ENCODE data around the gene CHFR.
"Not testable (repeated sequence)": the region's sequence is repeated elsewhere in the genome, so short reads cannot be mapped to it uniquely, and the experiment has no call there.

The CHFR gene

GRCh38 chr12:132814232-132814631 is 73.2 kb downstream of the CHFR start:
- no peak for TF ChIP-seq CTCF (conservative IDR thresholded peaks at IDR 0.05; ENCODE audit: low read length)
- DNase-seq (ENCODE audit: low read depth) = no peak
- no peak overlapping the region for H3K4me3 ChIP-seq (ENCODE audit: low read length)

GRCh38 chr12:132813443-132813842 is 74.0 kb downstream of the CHFR start:
- TF ChIP-seq CTCF (conservative IDR thresholded peaks at IDR 0.05; ENCODE audit: low read length) = no peak
- no peak overlapping the region for H3K4me3 ChIP-seq (ENCODE audit: low read length)

GRCh38 chr12:132812631-132813305 is 74.6 kb downstream of the CHFR start:
- no peak for TF ChIP-seq CTCF (conservative IDR thresholded peaks at IDR 0.05; ENCODE audit: low read length)
- H3K4me3 ChIP-seq (ENCODE audit: low read length) = no peak overlapping the region
- peak; percentile 34 for DNase-seq (ENCODE audit: low read depth)

More at GRCh38 chr12:132813443-132813842, 74.0 kb downstream of the CHFR start:
- no peak for DNase-seq (ENCODE audit: low read depth)

- H3K4me3 ChIP-seq (ENCODE audit: low read length) = not testable (repeated sequence)
- peak; percentile 33 for DNase-seq (ENCODE audit: low read depth)
- peak; percentile 49 for TF ChIP-seq CTCF (conservative IDR thresholded peaks at IDR 0.05; ENCODE audit: low read length)
Observed at GRCh38 chr12:132809391-132809790, 78.0 kb downstream of the CHFR start.

- TF ChIP-seq CTCF (conservative IDR thresholded peaks at IDR 0.05; ENCODE audit: low read length) = no peak
- no peak overlapping the region for H3K4me3 ChIP-seq (ENCODE audit: low read length)
- DNase-seq (ENCODE audit: low read depth) = no peak
Observed at GRCh38 chr12:132807295-132808092, 79.9 kb downstream of the CHFR start.

- H3K4me3 ChIP-seq (ENCODE audit: low read length) = no peak overlapping the region
- no peak for TF ChIP-seq CTCF (conservative IDR thresholded peaks at IDR 0.05; ENCODE audit: low read length)
- no peak for DNase-seq (ENCODE audit: low read depth)
Observed at GRCh38 chr12:132806857-132807256, 80.5 kb downstream of the CHFR start.

- TF ChIP-seq CTCF (conservative IDR thresholded peaks at IDR 0.05; ENCODE audit: low read length) = no peak
- no peak for DNase-seq (ENCODE audit: low read depth)
- no peak overlapping the region for H3K4me3 ChIP-seq (ENCODE audit: low read length)
Observed at GRCh38 chr12:132804426-132804861, 83.0 kb downstream of the CHFR start.

Measured in AG10803 (cell line).